Measurements from ENCODE around the gene FAM9B.
"Not testable (repeated sequence)": the region's sequence is repeated elsewhere in the genome, so short reads cannot be mapped to it uniquely, and the experiment has no call there.

The FAM9B gene

DNA sequence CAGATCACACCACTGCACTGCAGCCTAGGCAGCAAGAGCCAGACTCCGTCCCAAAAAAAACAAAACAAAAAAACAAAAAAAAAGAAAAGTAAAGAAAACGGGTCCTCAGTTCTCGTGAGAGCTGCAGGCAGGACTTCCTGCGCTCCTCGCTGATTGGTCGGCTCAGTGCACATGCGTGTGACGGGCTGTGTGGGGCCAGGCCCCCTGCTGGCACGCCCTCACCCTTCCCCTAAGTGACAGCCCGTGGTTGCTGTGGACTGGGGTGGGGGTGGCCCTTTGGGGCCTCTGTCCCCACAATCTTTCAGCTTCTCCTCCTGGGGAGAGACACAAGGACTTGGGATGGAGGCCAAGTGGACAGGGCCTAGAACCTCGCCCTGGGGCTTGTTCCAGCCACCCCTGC lies at the start of gene FAM9B:
TSS of gene FAM9B (minus strand) at position 139 of the 400 bp plus-strand sequence. CDS start 1,141 bp downstream, outside the sequence.
- DNase-seq (ENCODE audit: low spot score) = no peak

DNA sequence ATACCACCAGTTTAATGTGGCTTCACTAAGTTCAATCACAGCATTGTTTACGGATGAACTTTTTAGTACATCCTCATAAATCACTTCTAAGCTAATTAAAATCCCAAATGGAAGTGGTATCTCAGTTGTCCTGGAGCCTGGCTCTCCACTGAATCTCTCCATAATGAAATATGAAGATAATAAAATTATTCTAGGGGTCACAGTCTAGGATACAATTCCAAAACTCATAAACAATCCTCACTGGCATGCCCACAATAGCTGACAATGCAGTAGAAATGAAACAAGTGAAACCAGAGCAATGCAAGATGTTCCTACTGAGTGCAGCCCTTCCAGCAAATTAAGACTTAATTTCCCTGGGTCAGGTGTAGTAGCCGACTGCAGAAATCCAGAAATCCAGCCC lies 47.3 kb upstream of the FAM9B start:
- no peak for DNase-seq (ENCODE audit: low spot score)

DNA sequence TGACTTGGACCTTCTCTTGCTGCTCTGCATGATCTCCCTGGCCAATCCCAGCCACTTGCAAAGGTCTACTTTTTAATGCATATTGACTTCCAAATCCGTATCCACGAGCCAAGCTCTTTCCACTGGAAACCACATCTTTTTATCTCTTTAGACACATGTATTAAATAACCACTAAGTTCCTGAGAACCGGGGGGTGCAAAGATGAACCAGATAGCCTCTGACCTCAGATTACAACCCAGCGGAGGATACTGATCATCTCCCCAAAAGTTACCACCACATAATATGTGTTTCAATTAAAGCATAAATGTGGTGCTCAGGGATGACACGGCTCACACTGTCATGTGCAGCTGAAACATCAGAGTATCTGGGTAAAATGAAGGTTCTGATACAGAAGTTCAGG lies 40.4 kb upstream of the FAM9B start:
- no peak for DNase-seq (ENCODE audit: low spot score)

DNA sequence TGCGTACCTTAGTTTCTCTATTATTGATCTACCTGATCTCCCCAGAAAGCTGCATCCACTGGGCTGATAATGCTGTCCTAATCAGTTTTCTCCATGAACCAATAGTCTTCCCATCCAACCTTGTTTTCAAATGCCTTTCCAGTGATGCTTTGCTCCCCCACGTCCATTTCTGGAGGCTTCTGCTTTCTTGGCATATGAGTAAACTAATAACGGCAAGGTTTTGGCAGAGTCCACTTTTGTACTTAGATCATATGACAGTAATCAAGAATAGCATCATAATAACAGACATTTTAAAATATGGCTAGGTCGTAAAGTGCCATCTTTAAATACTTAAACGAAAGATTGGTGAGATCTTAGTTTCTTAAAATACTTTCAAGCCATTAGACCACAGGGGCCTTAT lies 38.4 kb upstream of the FAM9B start:
- no peak for DNase-seq (ENCODE audit: low spot score)

DNA sequence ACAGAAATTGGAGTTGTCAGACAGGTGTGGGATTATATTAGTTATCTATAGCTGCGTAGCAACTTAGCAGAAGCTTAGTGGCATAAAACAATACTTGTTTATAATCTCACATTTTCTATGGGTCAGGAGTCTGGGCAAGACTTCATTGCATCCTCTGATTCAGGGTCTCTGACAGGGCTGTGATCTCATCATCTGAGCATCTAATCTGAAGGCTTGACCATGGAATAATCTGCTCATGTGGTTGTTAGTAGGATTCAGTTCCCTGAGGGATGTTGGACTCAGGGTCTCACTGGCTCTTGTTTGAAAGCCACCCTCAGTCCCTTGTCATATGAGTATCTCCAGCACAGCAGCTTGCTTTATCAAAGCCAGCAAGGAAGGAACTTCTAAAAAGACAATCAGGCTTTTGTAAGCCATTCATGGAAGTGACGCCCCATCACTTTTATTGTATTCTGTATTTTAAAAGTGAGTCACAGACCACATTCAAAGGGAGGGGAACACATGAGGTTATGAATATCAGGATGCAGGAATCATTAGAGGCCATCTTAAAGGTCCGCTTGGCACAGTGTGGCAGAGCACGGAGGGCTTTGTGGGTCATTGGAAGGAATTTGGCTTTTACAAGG lies 37.2 kb upstream of the FAM9B start:
- no peak for DNase-seq (ENCODE audit: low spot score)

DNA sequence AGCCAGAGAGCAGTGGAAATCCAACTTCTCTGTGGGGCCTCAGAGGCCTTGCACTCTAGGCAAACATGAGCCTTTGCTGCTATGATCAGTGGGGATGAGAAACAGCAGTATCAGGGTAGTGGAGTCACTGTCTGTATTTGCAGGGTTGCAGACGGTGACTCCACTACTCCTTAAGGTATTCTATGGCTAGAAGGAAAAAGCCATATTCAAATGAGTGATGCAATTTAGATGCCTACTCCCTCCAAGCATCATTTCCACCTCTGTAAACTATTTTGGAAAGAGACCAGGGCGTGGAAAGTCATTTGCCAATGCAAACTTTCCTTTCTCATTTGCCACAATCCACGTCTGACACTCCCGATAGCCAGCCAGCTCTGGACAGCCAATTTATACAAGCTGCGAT lies 35.6 kb upstream of the FAM9B start:
- DNase-seq (ENCODE audit: low spot score) = no peak

DNA sequence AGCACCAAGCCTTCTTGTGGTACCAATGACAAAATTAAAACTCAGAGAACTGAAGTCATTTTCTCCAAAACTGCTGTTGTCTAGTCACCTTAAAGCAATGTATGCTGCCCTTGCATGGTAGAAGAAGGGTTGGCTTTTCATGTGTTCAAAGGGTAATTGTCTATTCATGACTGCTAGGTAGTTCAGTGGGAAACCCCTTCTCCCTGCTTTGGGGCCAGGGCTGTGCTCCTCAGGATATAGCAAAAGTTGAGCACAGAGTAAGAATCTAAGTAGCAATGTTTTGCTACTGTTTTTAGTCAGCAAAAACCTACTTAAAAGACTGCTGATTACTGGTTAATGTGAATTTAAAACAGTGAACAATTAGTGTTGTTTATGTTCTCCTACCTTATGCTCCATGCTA lies 30.8 kb upstream of the FAM9B start:
- DNase-seq (ENCODE audit: low spot score) = no peak

DNA sequence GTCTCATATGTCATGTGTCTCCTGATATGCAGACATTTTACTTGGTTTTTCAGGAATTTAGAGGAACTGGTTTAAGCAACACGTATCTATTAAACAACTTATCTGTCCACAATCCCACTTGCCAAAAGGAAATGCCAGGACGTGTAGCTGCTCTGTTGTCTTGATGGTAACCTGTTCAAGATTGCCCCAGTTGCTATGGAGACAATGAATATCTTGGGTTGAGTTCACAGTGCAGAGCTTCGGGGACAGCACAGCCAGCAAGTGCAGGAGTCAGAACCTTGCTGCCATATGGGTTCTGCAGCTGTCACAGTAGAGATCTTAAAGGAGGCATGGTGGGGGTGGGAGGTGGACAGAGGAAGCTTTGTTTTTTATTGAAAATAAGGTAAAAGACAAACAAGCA lies 28.7 kb upstream of the FAM9B start:
- no peak for DNase-seq (ENCODE audit: low spot score)

DNA sequence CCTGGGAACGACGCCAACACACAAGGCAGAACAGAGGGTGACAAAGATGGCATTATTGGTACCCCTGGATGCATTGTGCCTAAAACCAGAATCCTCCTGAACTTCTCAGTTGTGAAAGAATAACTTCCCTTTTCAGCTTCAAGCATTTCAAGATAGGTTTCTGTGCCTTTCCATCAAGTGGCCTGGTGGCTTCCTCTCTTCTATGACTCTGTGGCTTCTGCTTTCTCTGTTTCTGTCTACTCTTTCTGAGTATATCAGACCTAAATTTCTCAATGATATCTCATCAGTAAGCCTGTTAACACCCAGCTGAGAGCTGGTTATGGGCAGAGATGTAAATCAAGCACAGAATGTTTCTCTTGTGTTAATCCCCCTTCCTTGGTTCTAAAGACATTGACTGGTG lies 21.4 kb upstream of the FAM9B start:
- DNase-seq (ENCODE audit: low spot score) = no peak

DNA sequence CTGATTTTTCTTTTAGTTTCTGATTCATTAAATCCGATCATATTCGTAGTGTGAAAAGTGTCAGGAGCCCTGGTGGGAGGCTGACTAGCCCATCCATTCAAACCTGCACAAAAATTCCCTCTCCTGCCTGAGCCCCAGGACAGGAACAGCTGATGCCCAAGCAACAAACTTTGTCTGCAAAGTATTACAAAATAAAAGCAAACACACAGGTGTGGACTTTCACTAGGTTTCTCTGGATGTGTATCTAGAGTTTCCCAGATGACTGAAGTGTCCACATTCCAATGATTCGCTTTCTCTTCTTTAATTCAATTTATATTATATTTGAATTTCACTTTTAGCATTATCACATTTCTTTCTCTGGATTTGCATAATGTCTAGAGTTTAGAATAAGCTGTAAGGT lies 18.2 kb upstream of the FAM9B start:
- DNase-seq (ENCODE audit: low spot score) = no peak

DNA sequence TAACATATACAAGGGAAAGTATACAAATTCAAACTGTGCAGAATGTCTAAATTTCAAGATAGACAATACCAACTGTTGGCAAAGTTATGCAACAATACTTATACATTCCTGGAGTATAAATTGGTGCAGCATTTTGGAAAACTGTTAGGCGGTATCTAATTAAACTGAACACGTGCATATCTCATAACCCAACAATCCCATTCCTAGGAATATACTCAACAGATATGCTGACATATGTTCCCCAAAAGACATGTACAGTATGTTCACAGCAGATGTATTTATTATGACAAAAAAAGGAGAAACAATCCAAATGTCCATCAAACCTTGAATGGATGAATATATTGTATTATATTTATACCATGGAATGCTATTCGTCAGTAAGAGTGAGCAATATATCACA lies 16.4 kb upstream of the FAM9B start:
- DNase-seq (ENCODE audit: low spot score) = no peak

DNA sequence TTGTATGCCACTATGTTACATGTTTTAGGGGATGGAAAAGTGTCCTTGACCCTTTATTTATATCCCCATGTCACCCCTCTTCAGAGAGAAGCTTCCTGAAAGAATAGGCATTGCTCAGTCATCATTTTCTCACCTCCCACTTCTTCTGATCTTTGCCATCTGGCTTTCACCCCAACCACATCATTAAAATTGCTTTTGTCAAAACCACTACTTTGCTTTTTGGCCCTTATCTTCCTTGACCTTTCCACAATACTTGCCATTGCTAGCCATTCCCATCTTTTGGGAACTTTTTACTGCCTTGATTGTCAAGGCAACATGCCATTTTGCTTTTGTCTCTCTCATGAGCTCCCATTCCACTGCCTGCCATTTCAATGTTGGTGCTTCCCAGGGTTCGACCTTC lies 14.9 kb upstream of the FAM9B start:
- DNase-seq (ENCODE audit: low spot score) = no peak

DNA sequence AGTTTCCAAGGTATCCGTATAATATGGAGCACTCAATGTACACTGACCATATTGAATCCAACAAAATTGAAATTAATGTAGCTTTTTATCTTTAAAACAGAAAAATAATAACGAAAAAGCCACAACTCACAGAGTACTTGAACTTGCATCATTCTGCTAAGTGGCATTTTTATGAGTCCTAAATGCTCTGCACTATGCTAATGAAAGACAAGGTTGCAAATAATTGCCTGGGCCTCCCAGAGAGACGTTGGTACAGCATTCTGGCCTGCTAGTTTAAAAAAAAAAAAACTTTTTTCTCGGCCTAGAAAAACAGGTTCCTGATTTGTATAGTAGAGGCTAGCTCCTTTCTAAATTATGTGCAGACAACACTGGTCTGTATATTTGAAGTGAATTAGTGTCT lies 4.3 kb upstream of the FAM9B start:
- no peak for DNase-seq (ENCODE audit: low spot score)

DNA sequence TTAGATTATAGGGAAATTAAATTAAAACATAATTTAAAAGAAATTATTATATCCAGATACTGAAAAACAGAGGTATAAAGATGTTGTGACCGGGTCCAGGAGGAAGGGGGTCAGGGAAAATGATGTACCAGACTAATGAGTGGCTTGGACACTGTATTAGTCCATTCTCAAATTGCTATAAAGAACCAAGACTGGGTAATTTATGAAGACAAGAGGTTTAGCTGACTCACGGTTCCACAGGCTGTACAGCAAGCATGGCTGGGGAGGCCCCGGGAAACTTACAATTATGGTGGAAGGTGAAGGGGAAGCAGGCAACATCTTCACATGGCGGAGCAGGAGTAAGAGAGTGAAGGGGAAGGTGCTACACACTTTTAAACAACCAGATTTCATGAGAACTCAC lies 3.4 kb upstream of the FAM9B start:
- DNase-seq (ENCODE audit: low spot score) = no peak

DNA sequence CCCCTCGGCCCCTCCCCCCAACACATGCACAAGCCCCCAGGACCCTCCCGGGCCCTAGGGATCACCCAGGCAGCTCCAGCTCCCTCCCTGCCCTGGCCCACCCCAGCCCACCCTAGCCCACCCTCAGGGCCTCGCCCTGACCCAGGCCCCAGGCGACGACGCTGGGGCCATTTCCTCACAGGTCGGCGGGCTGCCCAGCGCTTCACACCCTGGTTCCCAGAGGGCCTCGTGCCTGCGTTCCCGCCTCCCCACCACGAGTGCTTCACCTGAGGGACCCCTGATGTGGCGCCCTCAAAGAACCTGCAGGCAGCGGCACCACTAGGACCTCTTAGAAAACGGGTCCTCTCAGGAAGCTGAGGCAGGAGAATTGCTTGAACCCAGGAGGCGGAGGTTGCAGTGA lies 341 bp downstream of the FAM9B start:
- DNase-seq (ENCODE audit: low spot score) = no peak

DNA sequence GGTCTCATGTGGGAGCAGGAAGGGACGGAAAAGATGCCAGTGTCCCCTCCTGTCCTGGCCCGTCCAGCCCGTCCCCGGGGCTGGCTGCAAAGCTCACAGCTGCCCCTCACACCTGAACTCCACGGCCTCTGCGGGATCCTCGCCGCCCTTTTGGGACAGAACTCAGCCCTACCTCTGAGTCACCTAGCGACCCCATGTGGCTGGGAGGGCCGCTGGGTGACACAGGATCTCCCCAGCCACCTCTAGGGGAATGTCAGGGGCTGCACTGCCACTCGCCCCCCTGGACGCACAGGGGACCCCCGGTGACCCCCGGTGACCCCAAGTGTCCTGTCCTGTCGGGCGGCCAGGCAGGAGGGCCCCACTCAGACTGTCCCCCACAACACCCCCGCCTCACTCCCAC lies 748 bp downstream of the FAM9B start:
- no peak for DNase-seq (ENCODE audit: low spot score)

DNA sequence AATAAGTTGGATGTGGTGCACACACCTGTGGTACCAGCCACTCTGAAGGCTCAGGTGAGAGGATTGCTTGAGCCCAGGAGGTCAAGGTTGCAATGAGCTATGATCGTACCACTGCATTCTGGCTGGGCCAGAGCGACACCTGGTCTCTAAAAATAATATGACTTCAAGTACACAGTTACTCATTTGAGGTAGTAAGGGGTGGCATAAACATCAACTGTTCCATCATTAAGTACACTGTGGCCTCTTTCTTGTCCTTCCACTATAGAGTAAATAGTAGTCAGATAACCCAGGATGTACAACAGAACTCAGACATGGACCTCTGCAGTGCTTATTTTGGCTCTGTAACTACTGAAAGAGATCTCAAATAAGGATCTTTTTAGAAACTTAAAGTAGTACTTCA lies 10.6 kb downstream of the FAM9B start:
- DNase-seq (ENCODE audit: low spot score) = no peak

DNA sequence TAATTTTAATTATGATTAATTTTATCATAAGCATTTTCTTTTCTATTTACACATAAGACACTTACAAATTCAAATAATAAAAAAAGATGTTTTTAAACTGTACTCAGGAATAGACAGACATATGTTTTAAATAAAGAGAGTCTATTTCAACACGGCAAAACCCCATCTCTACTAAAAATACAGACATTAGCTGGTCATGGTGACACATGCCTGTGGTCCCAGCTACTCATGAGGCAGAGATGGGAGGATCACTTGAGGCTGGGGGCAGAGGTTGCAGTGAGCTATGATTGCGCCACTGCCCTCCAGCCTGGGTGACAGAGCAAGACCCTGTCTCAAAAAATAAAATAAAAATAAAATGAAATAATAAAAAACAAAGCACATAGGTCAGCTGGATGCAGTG lies 14.8 kb downstream of the FAM9B start:
- DNase-seq (ENCODE audit: low spot score) = no peak

DNA sequence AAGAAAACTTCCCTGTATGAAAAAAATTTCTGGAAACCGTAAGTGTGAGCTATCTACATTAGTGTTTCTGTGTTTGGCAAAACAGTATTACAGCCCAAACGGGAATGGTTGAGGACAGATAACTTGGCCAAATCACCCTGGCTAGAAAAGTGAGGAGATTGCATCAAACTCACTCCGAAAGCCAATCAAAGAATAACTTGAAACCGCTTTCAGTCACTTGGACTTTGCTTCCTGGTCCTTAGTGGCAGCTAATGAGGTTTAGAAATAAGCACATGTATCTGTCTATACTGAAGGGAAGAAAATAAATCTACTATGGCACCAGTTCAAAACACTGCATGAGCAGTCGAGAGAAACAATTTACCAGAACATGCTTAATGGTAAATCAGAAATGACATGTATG lies 15.6 kb downstream of the FAM9B start:
- DNase-seq (ENCODE audit: low spot score) = not testable (repeated sequence)

DNA sequence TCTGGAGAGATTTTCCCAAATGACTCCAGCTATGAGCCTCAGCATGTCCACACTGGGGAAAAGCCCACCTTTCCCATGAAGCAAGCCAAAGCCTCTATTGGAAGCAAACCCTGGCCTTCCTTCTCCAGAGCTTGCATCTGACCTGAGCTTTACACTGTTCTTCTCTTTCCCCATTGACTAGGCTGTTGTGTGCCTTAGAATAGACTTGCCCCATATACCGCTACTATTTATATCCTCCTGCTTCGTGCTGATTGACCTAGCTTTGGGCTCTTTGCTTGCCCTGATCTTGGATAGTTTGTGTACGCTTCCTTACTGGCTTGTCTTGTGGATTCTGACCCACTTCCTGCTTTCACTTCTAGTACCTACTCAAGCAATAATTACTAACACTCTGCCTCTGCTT lies 30.9 kb downstream of the FAM9B start:
- DNase-seq (ENCODE audit: low spot score) = no peak

DNA sequence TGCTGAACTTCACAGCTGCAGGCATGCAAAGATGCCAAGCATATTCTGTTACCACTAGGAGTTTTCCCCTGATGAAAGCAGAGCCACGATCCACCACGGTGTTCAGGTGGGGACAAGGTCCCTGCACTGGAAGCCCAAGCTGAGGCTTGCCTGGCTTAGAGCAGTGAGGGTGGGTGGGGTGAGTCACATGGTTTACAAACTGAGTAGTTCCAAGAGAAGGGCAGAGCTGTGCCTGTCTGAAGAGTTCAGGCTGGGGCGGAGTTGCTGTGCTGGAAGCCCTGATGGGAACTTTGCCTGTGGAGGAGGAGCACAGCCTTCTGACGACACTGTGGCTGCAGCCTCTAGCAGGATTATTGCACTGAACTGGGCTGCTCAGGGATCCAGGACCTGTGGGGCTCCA lies 45.5 kb downstream of the FAM9B start:
- no peak for DNase-seq (ENCODE audit: low spot score)

DNA sequence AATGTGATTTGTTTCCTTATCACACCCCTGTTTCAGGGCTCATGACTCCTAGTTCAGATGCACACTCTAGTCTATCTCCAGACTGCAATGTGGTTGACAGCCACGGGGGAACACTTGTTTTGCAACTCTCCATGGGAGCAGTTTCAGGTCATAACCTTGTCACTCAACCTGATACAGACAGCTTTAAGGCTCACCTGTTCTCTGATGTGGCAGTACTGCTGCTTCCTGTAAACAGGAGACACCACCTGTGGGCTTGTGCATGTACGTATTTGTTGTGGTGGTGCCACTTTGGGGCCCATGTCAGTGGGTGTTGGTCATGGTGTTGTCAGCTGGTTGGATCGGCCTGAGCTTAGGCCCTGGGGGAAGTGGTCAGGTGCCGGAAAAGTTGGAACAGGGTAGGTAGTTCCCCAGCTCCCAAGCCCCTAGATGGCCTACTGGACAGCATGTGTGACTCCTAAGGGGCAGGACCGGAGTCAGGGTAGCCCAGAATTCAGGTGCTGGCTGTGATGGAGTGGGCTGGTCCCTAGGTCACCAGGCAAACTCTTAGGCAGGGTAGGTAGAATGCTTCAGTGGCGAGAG lies 46.2 kb downstream of the FAM9B start:
- peak; percentile 7 for DNase-seq (ENCODE audit: low spot score)

DNA sequence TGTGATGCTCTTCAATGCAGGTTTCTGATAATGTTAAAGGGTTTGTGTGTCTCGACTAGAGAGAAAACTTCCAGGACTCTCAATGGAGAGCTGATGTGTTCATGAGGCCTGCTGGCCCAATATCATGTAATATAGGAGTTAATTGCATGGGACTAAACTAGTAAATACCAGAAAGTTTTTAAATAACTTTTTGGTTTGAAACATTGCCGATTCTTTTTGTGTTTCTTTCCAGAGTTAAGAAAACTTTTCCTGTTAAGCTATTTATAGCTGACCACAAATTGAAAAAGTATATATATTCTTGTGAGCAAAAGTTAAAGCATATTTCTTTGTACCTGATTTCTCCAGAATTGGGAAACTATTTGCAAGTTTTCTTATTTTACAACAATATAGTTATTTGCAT lies 49.7 kb downstream of the FAM9B start:
- no peak for DNase-seq (ENCODE audit: low spot score)

DNA sequence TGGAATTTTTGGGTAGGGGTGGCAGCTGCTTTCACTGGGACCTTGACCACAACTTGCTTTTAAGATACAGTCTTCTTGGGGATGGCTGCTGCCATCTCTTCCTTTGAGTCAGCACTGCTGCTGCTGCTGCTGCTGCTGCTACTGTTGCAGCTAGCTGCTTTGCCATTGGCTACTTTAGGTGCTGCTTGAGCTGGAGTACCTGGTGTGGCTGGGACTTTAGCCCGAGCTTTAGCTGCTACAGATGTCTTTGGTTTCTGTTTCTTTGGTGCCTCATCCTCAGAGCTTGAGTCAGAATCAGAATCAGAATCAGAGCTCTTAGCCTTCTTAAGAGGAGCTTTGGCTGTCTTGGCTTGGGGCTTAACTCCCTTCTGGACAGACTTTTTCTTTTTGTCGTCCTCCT lies 52.2 kb downstream of the FAM9B start:
- no peak for DNase-seq (ENCODE audit: low spot score)

DNA sequence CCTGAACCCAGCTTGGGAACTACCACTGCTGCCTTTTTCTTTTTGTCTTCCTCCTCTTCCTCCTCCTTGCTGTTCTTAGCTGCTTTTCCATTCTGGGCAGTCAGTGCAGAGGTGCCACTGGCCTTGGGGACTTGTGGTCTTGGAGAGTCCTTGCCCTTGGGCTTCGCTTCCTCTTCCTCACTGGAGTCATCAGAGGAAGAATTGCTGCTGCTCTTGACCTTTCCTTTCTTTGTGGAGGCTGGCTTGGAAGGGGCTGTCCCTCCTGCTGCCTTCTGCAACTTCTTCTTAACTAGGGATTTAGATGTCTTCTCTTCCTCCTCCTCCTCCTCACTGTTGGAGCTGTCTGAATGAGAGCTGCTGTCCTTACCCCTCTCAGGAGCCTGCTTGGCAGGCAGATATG lies 53.2 kb downstream of the FAM9B start:
- no peak for DNase-seq (ENCODE audit: low spot score)

Measured in HuH-7.5 (cell line).